Mononuclear cell (primary cell): ENCODE measurements around the gene DUSP9. TPM values are rescaled to one million over a fixed set of nuclear protein-coding genes. Genes with fewer than 3 reads are reported as not detected.
"Not testable (repeated sequence)": the region's sequence is repeated elsewhere in the genome, so short reads cannot be mapped to it uniquely, and the experiment has no call there.

Experiments
- H3K27me3 ChIP-seq: 2 replicates; pipeline ENCODE4 v1.6.0; 2011; ENCODE audit warnings: low read length, control low read depth; ENCODE audit not compliant: insufficient read depth
- H3K4me1 ChIP-seq: 2 replicates; pipeline ENCODE4 v1.5.1; 2011; ENCODE audit warnings: mild to moderate bottlenecking, low read length, control low read depth; ENCODE audit not compliant: insufficient read depth
- H3K4me3 ChIP-seq: 2 replicates; pipeline ENCODE4 v1.5.1; 2011; ENCODE audit warnings: mild to moderate bottlenecking, low read length, moderate library complexity
- H3K9me3 ChIP-seq: 2 replicates; pipeline ENCODE4 v1.5.1; 2011; ENCODE audit warnings: low read depth, mild to moderate bottlenecking, control low read depth, low read length
- total RNA-seq: library from RNA; depleted of rRNA; stranded (reverse); fragments of >200 nt; gene quantifications from one replicate; pipeline ENCODE4 v1.2.3, GENCODE V29; 2012

DUSP9 gene
- total RNA-seq, 1 donor: not detected

DNA sequence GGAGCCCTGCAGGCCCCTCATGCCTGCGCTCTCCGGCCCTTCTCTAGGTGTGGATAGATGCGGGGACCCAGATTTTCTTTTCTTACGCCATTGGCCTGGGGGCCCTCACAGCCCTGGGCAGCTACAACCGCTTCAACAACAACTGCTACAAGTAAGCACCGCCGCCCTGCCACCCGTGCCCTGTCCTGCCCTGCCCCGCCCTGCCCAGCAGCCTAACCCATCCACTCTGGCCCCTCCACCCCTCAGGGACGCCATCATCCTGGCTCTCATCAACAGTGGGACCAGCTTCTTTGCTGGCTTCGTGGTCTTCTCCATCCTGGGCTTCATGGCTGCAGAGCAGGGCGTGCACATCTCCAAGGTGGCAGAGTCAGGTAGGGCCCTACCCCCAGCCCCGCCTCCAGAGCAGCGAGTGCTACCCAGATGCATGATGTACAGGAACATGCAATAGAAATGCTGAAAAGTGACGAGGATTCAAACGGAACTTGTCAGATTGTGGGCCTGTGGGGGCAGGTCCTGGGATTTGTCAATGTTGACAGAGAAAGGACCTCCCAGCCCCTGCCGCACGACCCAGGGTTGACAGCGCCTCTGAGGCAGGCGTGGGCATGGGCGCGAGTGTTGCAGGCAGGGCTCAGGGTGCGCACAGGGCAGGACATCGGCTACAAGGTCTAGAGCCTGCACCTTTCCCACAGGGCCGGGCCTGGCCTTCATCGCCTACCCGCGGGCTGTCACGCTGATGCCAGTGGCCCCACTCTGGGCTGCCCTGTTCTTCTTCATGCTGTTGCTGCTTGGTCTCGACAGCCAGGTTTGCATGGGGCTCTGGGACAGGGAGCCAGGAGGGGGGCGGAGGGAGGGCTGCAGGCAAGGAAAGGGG is 46.4 kb downstream of the DUSP9 start:
- H3K27me3 ChIP-seq: no peaks in the 10 kb centered on the region
- no peaks in the 10 kb centered on the region for H3K4me1 ChIP-seq
- H3K4me3 ChIP-seq: no peak overlapping the region
- no peaks in the 10 kb centered on the region for H3K9me3 ChIP-seq

DNA sequence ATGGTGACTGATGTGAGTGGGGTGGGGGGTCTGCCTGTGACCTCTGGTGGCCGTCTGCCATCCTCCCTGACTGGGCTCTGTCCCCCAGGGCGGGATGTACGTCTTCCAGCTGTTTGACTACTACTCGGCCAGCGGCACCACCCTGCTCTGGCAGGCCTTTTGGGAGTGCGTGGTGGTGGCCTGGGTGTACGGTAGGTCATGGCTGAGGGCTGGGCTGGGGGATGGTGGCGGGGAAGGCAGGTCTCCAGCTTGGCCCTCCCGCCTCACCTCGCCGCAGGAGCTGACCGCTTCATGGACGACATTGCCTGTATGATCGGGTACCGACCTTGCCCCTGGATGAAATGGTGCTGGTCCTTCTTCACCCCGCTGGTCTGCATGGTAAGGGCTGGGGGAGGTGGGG is 47.3 kb downstream of the DUSP9 start:
- not testable (repeated sequence) for H3K4me3 ChIP-seq, H3K4me1 ChIP-seq, H3K27me3 ChIP-seq, H3K9me3 ChIP-seq

DNA sequence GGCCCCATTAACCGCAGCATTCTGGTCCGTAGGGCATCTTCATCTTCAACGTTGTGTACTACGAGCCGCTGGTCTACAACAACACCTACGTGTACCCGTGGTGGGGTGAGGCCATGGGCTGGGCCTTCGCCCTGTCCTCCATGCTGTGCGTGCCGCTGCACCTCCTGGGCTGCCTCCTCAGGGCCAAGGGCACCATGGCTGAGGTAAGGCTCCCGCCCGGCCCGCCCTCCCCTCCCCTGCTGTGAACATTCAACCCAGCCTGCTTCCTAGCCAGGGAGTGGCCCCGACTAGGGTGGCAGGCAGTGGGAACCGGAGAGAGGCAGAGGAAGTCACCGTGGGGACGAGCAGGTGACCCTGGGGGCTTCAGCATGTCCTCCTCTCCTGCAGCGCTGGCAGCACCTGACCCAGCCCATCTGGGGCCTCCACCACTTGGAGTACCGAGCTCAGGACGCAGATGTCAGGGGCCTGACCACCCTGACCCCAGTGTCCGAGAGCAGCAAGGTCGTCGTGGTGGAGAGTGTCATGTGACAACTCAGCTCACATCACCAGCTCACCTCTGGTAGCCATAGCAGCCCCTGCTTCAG is 47.8 kb downstream of the DUSP9 start:
- H3K27me3 ChIP-seq: no peaks in the 10 kb centered on the region
- H3K4me1 ChIP-seq: no peaks in the 10 kb centered on the region
- no peaks in the 10 kb centered on the region for H3K9me3 ChIP-seq
- no peak overlapping the region for H3K4me3 ChIP-seq

DNA sequence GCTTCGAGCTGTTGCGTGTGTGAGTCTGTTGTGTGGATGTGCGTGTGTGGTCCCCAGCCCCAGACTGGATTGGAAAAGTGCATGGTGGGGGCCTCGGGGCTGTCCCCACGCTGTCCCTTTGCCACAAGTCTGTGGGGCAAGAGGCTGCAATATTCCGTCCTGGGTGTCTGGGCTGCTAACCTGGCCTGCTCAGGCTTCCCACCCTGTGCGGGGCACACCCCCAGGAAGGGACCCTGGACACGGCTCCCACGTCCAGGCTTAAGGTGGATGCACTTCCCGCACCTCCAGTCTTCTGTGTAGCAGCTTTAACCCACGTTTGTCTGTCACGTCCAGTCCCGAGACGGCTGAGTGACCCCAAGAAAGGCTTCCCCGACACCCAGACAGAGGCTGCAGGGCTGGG is 49.1 kb downstream of the DUSP9 start:
- Histone ChIP-seq H3K4me3 (no peak overlapping the region), H3K4me1 (no peaks in the 10 kb centered on the region), H3K27me3 (no peaks in the 10 kb centered on the region), H3K9me3 (no peaks in the 10 kb centered on the region)

DNA sequence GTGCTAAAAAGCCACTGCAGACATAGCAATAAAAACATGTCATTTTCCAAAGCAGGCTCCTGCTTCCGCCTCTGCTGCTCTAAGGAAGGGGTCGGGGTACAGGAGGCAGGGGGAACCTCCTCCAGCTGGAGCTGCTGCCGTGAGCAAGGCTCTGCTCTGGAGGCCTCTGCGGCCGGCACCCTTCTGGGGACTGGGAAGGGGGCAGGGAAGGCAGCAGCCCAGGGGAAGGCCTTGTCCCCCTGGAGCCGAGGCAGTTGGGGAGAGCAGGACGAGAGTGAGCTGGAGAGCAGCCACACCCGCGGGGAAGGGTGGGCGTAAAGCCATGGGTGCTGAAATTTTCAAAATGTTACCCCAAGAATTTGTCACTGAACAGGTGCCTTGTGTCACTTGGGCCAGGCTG is 49.5 kb downstream of the DUSP9 start:
- H3K4me3 ChIP-seq, H3K9me3 ChIP-seq, H3K4me1 ChIP-seq, H3K27me3 ChIP-seq: not testable (repeated sequence)

DNA sequence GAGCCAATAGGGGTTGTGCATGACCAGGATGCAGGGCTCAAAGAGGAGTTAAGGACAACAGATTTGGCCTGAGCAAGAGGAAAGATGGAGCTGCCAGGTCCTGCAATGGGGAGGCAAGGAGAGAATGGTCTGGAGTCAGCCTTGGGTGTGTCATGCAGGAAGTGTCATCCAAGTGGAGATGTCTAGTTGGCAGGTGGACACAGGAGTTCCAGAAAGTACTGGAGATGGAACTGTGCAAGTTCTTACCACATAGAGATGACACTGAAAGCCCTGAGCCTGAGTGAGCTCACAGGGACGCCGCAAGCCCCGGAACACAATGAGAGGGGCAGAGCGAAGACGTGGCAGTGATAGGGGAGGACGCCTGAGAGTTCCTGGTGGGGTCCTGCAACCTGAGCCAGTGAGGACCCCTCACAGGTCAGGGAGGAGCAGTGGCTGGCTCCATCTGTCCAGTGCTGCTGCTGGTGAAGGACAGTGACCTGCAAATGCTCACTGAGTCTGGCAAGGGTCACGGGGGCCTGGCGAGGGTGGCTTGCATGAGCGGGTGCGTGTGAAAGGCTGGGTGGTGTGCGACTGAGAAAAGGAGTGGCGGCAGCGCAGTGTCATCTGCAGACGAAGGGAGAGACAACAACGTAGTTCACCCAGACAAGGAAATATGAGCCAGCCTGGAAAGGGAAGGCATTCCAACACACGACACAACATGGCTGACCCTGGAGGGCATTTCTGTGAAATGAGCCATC is 50.2 kb downstream of the DUSP9 start:
- H3K9me3 ChIP-seq, H3K4me3 ChIP-seq, H3K4me1 ChIP-seq, H3K27me3 ChIP-seq: not testable (repeated sequence)

DNA sequence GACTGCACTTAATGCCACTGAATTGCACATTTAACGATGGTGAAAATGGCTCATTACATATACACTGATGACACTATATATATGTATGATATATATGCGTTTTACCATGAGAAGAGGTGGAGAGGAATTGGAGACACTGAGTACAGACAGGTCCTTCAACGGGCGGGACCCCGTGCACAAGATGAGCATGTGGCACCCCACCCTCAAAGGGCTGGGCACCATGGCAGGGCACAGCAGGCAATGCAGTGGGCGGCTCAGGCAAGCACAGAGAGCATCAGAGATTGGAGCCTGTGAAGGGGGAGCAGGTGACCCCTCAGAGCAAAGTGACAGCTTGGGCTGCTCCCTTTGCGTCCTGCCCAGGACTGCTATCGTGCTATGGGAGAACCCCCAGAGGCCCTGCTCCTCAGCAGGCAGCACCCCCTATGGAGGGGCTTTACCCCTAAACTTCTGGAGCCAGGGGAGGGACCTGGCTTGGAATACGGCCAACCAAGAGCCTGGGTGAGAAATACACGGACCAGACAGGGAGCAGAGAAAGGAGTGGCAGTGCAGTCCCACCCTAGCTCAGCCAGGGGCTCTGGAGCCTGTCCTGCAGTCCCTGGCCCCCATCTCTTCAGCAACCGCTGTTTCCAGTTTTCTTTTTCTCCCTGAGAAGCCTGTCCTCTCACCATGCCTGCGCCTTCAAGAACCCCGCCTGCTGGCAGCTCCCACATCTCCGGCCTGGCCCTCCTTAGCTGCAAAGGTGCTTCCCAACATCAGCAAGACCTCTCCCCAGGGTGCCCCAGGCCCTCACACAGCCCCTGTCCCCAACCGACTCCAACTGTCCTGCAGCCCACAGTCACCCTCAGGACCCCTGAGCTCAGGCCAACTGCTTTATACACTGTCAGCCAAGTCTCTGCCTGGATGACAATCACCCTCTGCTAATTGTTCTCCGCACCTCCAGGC is 51.2 kb downstream of the DUSP9 start:
- H3K27me3 ChIP-seq: no peaks in the 10 kb centered on the region
- no peaks in the 10 kb centered on the region for H3K4me1 ChIP-seq
- H3K4me3 ChIP-seq: no peak overlapping the region
- H3K9me3 ChIP-seq: no peaks in the 10 kb centered on the region

DNA sequence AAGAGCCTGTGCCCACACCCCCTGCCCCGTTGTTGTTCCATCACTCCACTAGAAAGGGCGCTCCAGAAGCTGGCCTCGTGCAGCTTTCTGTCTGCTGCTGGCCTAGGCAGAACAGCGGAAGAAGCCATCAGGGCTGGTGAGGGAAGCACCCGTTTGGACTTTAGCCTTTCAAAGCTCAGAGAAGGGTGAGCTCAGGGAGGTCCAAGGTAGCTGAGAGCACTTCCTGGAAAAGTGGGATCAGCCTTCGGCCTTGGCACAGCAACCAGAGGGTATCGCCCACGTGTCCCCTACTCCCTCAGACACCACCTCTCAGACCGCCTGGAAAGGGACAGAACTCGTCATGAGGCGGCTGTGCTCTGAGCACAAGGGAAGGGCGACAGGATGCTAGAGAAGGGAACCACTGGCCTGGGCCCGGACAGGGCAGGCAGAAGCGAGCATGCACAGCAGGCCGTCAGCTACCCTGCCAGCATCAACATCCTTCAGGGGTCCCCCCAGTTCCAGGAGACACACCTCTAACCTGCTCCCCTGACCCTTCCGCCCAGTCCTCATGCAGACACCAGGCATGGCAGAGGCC is 52.3 kb downstream of the DUSP9 start:
- H3K4me3 ChIP-seq: not testable (repeated sequence)

DNA sequence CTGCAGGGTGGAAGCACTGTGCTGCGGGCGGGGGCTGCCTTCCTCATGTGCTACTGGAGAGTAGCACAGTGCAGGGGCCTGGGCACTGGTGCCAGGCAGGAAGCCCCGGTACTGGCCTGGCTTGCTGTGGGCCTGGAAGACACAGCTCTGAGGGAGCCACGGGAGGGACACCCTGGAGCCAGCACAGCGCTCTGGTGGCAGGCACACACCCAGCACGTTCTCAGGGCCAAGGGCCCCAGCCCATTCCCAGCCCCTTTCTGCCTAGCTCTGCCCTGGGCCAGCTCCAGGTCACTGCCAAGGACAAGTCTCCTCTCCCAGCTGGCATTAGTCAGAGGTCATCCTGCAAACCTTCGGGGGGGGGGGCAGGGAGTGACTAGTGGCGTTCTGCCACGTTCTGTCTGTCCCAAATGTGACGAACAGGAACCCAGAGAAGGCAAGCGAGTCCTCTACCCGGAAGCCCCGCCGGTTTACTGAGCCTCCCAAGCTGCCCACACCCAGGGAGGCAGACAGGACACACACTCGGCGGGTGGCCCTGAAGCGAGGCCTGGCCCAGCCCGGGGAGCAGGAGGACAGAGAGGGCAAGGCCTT is 52.9 kb downstream of the DUSP9 start:
- not testable (repeated sequence) for H3K4me1 ChIP-seq, H3K4me3 ChIP-seq, H3K9me3 ChIP-seq, H3K27me3 ChIP-seq

More for the DNA sequence above, 52.3 kb downstream of the DUSP9 start:
- H3K27me3 ChIP-seq, H3K4me1 ChIP-seq, H3K9me3 ChIP-seq: not testable (repeated sequence)

DNA sequence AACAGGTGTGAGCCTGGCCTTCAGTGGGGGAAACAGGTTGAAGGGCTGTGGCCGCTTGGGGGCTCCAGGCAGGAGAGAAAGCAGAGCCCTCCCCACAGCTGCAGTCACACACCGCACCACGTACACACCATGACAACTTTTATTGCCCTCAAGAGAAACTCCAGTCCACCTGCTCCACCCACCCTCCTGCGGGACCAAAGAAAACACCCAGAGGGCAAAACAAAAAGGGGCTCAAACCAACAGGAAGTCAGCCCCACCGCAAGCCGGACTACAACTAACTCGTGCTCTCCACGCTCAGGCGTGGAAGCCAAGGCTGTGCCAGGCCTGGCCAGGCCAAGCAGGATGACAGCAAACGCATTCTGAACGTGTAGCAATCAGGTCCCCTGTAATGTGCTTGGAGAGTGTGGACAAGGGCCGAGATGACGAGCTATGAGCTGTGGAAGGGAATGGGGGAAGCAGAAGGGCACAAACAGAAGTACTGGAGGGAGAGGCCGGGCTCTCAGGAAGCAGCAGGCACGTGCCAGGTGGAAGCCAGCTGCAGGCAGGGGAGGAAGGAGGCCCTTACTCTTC is 53.5 kb downstream of the DUSP9 start:
- H3K27me3 ChIP-seq: no peaks in the 10 kb centered on the region
- H3K4me3 ChIP-seq: no peak overlapping the region
- H3K4me1 ChIP-seq: no peaks in the 10 kb centered on the region
- no peaks in the 10 kb centered on the region for H3K9me3 ChIP-seq

Other genes starting within 250 kb of the DUSP9 start
- gene PNMA6E, start 245.9 kb upstream of the DUSP9 start, total RNA-seq: 0.10 TPM
- 0.63 TPM for gene ZFP92, start 235.7 kb upstream of the DUSP9 start, total RNA-seq
- gene TREX2, start 201.1 kb upstream of the DUSP9 start, total RNA-seq: 1.2 TPM
- 11.8 TPM for gene HAUS7, start 176.6 kb upstream of the DUSP9 start, total RNA-seq
- gene BGN, start 152.2 kb upstream of the DUSP9 start, total RNA-seq: not detected
- gene ATP2B3, start 129.6 kb upstream of the DUSP9 start, total RNA-seq: not detected
- 12.0 TPM for gene CCNQ, start 48.1 kb upstream of the DUSP9 start, total RNA-seq
- gene PNCK, start 26.6 kb downstream of the DUSP9 start, total RNA-seq: 0.52 TPM
- 0.94 TPM for gene SLC6A8, start 40.7 kb downstream of the DUSP9 start, total RNA-seq
- gene BCAP31, start 77.2 kb downstream of the DUSP9 start, total RNA-seq: 60.6 TPM
- gene ABCD1, start 77.7 kb downstream of the DUSP9 start, total RNA-seq: 8.8 TPM
- 0.21 TPM for gene PLXNB3, start 117.0 kb downstream of the DUSP9 start, total RNA-seq
- gene SRPK3, start 133.8 kb downstream of the DUSP9 start, total RNA-seq: under 0.01 TPM
- 42.3 TPM for gene IDH3G, start 147.2 kb downstream of the DUSP9 start, total RNA-seq
- 121 TPM for gene SSR4, start 147.5 kb downstream of the DUSP9 start, total RNA-seq
- gene PDZD4, start 183.3 kb downstream of the DUSP9 start, total RNA-seq: 15.6 TPM
- gene L1CAM, start 239.0 kb downstream of the DUSP9 start, total RNA-seq: 0.52 TPM